Neutrophil (primary cell): ENCODE data around the gene MGMT.

ENCODE experiments used
- H3K27ac ChIP-seq: fragments of 200-600 bp; sonication (generic); 2 replicates; pipeline ENCODE4 v1.5.1; 2016; ENCODE audit warnings: mild to moderate bottlenecking, moderate library complexity
- H3K27me3 ChIP-seq: fragments of 200-600 bp; sonication (generic); 2 replicates; pipeline ENCODE4 v1.6.0; 2016; ENCODE audit warnings: mild to moderate bottlenecking
- H3K36me3 ChIP-seq: fragments of 200-600 bp; sonication (generic); 2 replicates; pipeline ENCODE4 v1.5.1; 2017
- H3K4me1 ChIP-seq, 2 experiments: fragments of 200-600 bp in 1 of 2; sonication (generic) in 1 of 2; 1 replicate in 1 of 2; 2 replicates in 1 of 2; pipeline versions ENCODE4 v1.5.1 to v1.6.1; 2013 to 2016; ENCODE audit warnings: low read depth in 1 of 2, low read length in 1 of 2, mild to moderate bottlenecking in 1 of 2, moderate library complexity in 1 of 2; ENCODE audit not compliant: control insufficient read depth in 1 of 2, insufficient read depth in 1 of 2
- H3K4me3 ChIP-seq, 2 experiments: fragments of 200-600 bp in 1 of 2; sonication (generic) in 1 of 2; 1 replicate in 1 of 2; 2 replicates in 1 of 2; pipeline ENCODE4 v1.5.1; 2013 to 2016; ENCODE audit warnings: low read depth in 1 of 2, low read length in 1 of 2, mild to moderate bottlenecking in 1 of 2, moderate library complexity in 1 of 2
- H3K9me3 ChIP-seq: fragments of 200-600 bp; sonication (generic); 2 replicates; pipeline ENCODE4 v1.5.1; 2016
- CTCF ChIP-seq: fragments of 200-600 bp; sonication (generic); IDR thresholded peaks from 2 replicates; pipeline ENCODE4 v1.5.1; 2016; ENCODE audit warnings: antibody characterized with exemption

Gene MGMT

GRCh38 chr10:129811208-129811607 is 344.2 kb downstream of the MGMT start:
- Histone ChIP-seq H3K27ac (no peak overlapping the region), H3K4me1 (no peaks in the 10 kb centered on the region), H3K4me3 (no peak overlapping the region), H3K36me3 (no peaks in the 10 kb centered on the region), H3K9me3 (no peaks in the 10 kb centered on the region), H3K27me3 (no peaks in the 10 kb centered on the region)
- TF ChIP-seq CTCF, result no peak

- no peak overlapping the region for H3K4me3 ChIP-seq
- no peaks in the 10 kb centered on the region for H3K36me3 ChIP-seq
- H3K27ac ChIP-seq, result no peak overlapping the region
- H3K4me1 ChIP-seq, result no peaks in the 10 kb centered on the region
- no peaks in the 10 kb centered on the region for H3K27me3 ChIP-seq
- H3K9me3 ChIP-seq, result no peaks in the 10 kb centered on the region
- TF ChIP-seq CTCF, result no peak
These were observed 345.4 kb downstream of the MGMT start for GRCh38 chr10:129812398-129812797.

GRCh38 chr10:129814681-129815646 is 347.9 kb downstream of the MGMT start:
- Histone ChIP-seq H3K4me1 (no peaks in the 10 kb centered on the region), H3K9me3 (no peaks in the 10 kb centered on the region), H3K27me3 (no peaks in the 10 kb centered on the region), H3K4me3 (no peak overlapping the region), H3K36me3 (no peaks in the 10 kb centered on the region), H3K27ac (no peak overlapping the region)
- no peak for TF ChIP-seq CTCF

GRCh38 chr10:129815898-129816655 is 349.0 kb downstream of the MGMT start:
- H3K36me3 ChIP-seq, result no peaks in the 10 kb centered on the region
- no peak overlapping the region for H3K27ac ChIP-seq
- no peak for TF ChIP-seq CTCF
- no peaks in the 10 kb centered on the region for H3K27me3 ChIP-seq
- H3K9me3 ChIP-seq, result no peaks in the 10 kb centered on the region
- no peak overlapping the region for H3K4me3 ChIP-seq
- no peaks in the 10 kb centered on the region for H3K4me1 ChIP-seq

- Histone ChIP-seq H3K27ac (no peak overlapping the region), H3K27me3 (no peaks in the 10 kb centered on the region), H3K4me1 (no peaks in the 10 kb centered on the region), H3K9me3 (no peaks in the 10 kb centered on the region), H3K4me3 (no peak overlapping the region), H3K36me3 (no peaks in the 10 kb centered on the region)
- TF ChIP-seq CTCF, result no peak
These were observed 349.6 kb downstream of the MGMT start for GRCh38 chr10:129816656-129817045.
